HUES6 (cell line): ENCODE measurements around the gene CCSER1.

Source experiments
- H3K27ac ChIP-seq: 2 replicates; pipeline ENCODE4 v1.7.0; 2013; ENCODE audit warnings: low read depth, mild to moderate bottlenecking, low read length, inconsistent platforms
- H3K27me3 ChIP-seq: 2 replicates; pipeline ENCODE4 v1.6.1; 2013; ENCODE audit warnings: low read length; ENCODE audit not compliant: control insufficient read depth, insufficient read depth
- H3K36me3 ChIP-seq: 2 replicates; pipeline ENCODE4 v1.6.1; 2013; ENCODE audit warnings: low read length; ENCODE audit not compliant: control insufficient read depth, insufficient read depth
- H3K4me1 ChIP-seq: 2 replicates; pipeline ENCODE4 v1.6.1; 2013; ENCODE audit warnings: low read length; ENCODE audit not compliant: control insufficient read depth, insufficient read depth
- H3K4me3 ChIP-seq: 2 replicates; pipeline ENCODE4 v1.5.1; 2013; ENCODE audit warnings: low read depth, low read length
- H3K9ac ChIP-seq: one replicate; pipeline ENCODE4 v1.6.1; 2013; ENCODE audit warnings: mild to moderate bottlenecking, low read length
- H3K9me3 ChIP-seq: 2 replicates; pipeline ENCODE4 v1.6.1; 2013; ENCODE audit warnings: low read depth, low read length; ENCODE audit not compliant: control insufficient read depth, insufficient read depth

The CCSER1 gene

GRCh38 chr4:90586799-90587198 lies 459.6 kb downstream of the CCSER1 start:
- peaks cover 5% of the 10 kb centered on the region; the same call in 1 of the 2 replicates for H3K9me3 ChIP-seq
- no peak overlapping the region for H3K4me3 ChIP-seq
- H3K4me1 ChIP-seq, result peaks cover 3% of the 10 kb centered on the region
- H3K36me3 ChIP-seq, result no peaks in the 10 kb centered on the region
- H3K9ac ChIP-seq, result no peak overlapping the region
- no peak overlapping the region for H3K27ac ChIP-seq
- H3K27me3 ChIP-seq, result no peaks in the 10 kb centered on the region

- no peaks in the 10 kb centered on the region for H3K27me3 ChIP-seq
- no peak overlapping the region for H3K27ac ChIP-seq
- no peak overlapping the region for H3K4me3 ChIP-seq
- H3K4me1 ChIP-seq, result no peaks in the 10 kb centered on the region
- no peak overlapping the region for H3K9ac ChIP-seq
- no peaks in the 10 kb centered on the region for H3K9me3 ChIP-seq
- H3K36me3 ChIP-seq, result no peaks in the 10 kb centered on the region
Observed at GRCh38 chr4:90597927-90598326, 470.7 kb downstream of the CCSER1 start.

- no peaks in the 10 kb centered on the region for H3K4me1 ChIP-seq
- no peaks in the 10 kb centered on the region for H3K36me3 ChIP-seq
- H3K4me3 ChIP-seq, result no peak overlapping the region
- H3K27me3 ChIP-seq, result no peaks in the 10 kb centered on the region
- H3K9ac ChIP-seq, result no peak overlapping the region
- H3K27ac ChIP-seq, result no peak overlapping the region
- no peaks in the 10 kb centered on the region for H3K9me3 ChIP-seq
Observed at GRCh38 chr4:90598741-90599140, 471.5 kb downstream of the CCSER1 start.

GRCh38 chr4:90602726-90603125 lies 475.5 kb downstream of the CCSER1 start:
- Histone ChIP-seq H3K9ac (no peak overlapping the region), H3K36me3 (no peaks in the 10 kb centered on the region), H3K4me3 (no peak overlapping the region), H3K27ac (no peak overlapping the region), H3K4me1 (no peaks in the 10 kb centered on the region), H3K27me3 (no peaks in the 10 kb centered on the region), H3K9me3 (no peaks in the 10 kb centered on the region)

- no peaks in the 10 kb centered on the region for H3K9me3 ChIP-seq
- no peaks in the 10 kb centered on the region for H3K27me3 ChIP-seq
- no peaks in the 10 kb centered on the region for H3K36me3 ChIP-seq
- H3K4me3 ChIP-seq, result no peak overlapping the region
- H3K27ac ChIP-seq, result no peak overlapping the region
- no peak overlapping the region for H3K9ac ChIP-seq
- no peaks in the 10 kb centered on the region for H3K4me1 ChIP-seq
Observed at GRCh38 chr4:90603540-90603939, 476.3 kb downstream of the CCSER1 start.

GRCh38 chr4:90606781-90607180 lies 479.6 kb downstream of the CCSER1 start:
- no peaks in the 10 kb centered on the region for H3K9me3 ChIP-seq

GRCh38 chr4:90614371-90614770 lies 487.2 kb downstream of the CCSER1 start:
- H3K27ac ChIP-seq, result no peak overlapping the region
- no peaks in the 10 kb centered on the region for H3K4me1 ChIP-seq
- H3K4me3 ChIP-seq, result no peak overlapping the region
- H3K36me3 ChIP-seq, result no peaks in the 10 kb centered on the region
- no peaks in the 10 kb centered on the region; the same call in 1 of the 2 replicates for H3K9me3 ChIP-seq
- H3K9ac ChIP-seq, result no peak overlapping the region
- no peaks in the 10 kb centered on the region for H3K27me3 ChIP-seq

More at GRCh38 chr4:90606781-90607180, 479.6 kb downstream of the CCSER1 start:
- Histone ChIP-seq H3K27me3 (no peaks in the 10 kb centered on the region), H3K27ac (no peak overlapping the region), H3K4me3 (no peak overlapping the region), H3K4me1 (no peaks in the 10 kb centered on the region), H3K36me3 (no peaks in the 10 kb centered on the region), H3K9ac (no peak overlapping the region)

- H3K9me3 ChIP-seq, result no peaks in the 10 kb centered on the region
- H3K27ac ChIP-seq, result no peak overlapping the region
- no peak overlapping the region for H3K4me3 ChIP-seq
- H3K4me1 ChIP-seq, result no peaks in the 10 kb centered on the region
- no peak overlapping the region for H3K9ac ChIP-seq
- H3K36me3 ChIP-seq, result no peaks in the 10 kb centered on the region
- H3K27me3 ChIP-seq, result no peaks in the 10 kb centered on the region
Observed at GRCh38 chr4:90621080-90621479, 493.9 kb downstream of the CCSER1 start.

- no peaks in the 10 kb centered on the region for H3K27me3 ChIP-seq
- H3K36me3 ChIP-seq, result no peaks in the 10 kb centered on the region
- no peak overlapping the region for H3K9ac ChIP-seq
- no peaks in the 10 kb centered on the region for H3K4me1 ChIP-seq
- no peak overlapping the region for H3K4me3 ChIP-seq
- H3K9me3 ChIP-seq, result 0 out of 2 replicates have a peak, but pooled peaks cover 5% of the 10 kb centered on the region
- no peak overlapping the region for H3K27ac ChIP-seq
Observed at GRCh38 chr4:90624781-90625180, 497.6 kb downstream of the CCSER1 start.

- Histone ChIP-seq H3K36me3 (no peaks in the 10 kb centered on the region), H3K9me3 (no peaks in the 10 kb centered on the region), H3K4me1 (no peaks in the 10 kb centered on the region), H3K4me3 (no peak overlapping the region), H3K9ac (no peak overlapping the region), H3K27ac (no peak overlapping the region), H3K27me3 (no peaks in the 10 kb centered on the region)
Observed at GRCh38 chr4:90641861-90642599, 514.8 kb downstream of the CCSER1 start.

GRCh38 chr4:90643156-90643555 lies 516.0 kb downstream of the CCSER1 start:
- Histone ChIP-seq H3K9me3 (no peaks in the 10 kb centered on the region), H3K27ac (no peak overlapping the region), H3K4me1 (no peaks in the 10 kb centered on the region), H3K27me3 (no peaks in the 10 kb centered on the region), H3K4me3 (no peak overlapping the region), H3K9ac (no peak overlapping the region), H3K36me3 (no peaks in the 10 kb centered on the region)
